Stimulated activated CD8-positive, alpha-beta memory T cell treated with anti-CD3 and anti-CD28 coated beads, Interleukin-4, amount 100 ng/mL, for 24 hours (primary cell): ENCODE results near the gene ARRB2.

ENCODE experiments used
- DNase-seq: peaks from one replicate; pipeline ENCODE4 v3.0.0-alpha.2; 2020; ENCODE audit warnings: low read depth

The ARRB2 gene

GRCh38 chr17:4759776-4760236 is 49.4 kb downstream of the ARRB2 start:
- DNase-seq: no peak

GRCh38 chr17:4764595-4764994 is 54.2 kb downstream of the ARRB2 start:
- DNase-seq: no peak

GRCh38 chr17:4766201-4766600 is 55.8 kb downstream of the ARRB2 start:
- DNase-seq: no peak

GRCh38 chr17:4766723-4767122 is 56.3 kb downstream of the ARRB2 start:
- DNase-seq: no peak

- no peak for DNase-seq
Observed at GRCh38 chr17:4768298-4768697, 57.9 kb downstream of the ARRB2 start.

- DNase-seq: no peak
Observed at GRCh38 chr17:4769628-4770027, 59.2 kb downstream of the ARRB2 start.
